Stimulated activated naive CD4-positive, alpha-beta T cell (primary cell): ENCODE measurements around the gene PVR.
"Not testable (repeated sequence)": the region's sequence is repeated elsewhere in the genome, so short reads cannot be mapped to it uniquely, and the experiment has no call there.

Experiments used
- DNase-seq, 6 experiments: peaks; one replicate each; lab custom pipeline; 2025; lab: John Stamatoyannopoulos, UW

PVR gene

DNA sequence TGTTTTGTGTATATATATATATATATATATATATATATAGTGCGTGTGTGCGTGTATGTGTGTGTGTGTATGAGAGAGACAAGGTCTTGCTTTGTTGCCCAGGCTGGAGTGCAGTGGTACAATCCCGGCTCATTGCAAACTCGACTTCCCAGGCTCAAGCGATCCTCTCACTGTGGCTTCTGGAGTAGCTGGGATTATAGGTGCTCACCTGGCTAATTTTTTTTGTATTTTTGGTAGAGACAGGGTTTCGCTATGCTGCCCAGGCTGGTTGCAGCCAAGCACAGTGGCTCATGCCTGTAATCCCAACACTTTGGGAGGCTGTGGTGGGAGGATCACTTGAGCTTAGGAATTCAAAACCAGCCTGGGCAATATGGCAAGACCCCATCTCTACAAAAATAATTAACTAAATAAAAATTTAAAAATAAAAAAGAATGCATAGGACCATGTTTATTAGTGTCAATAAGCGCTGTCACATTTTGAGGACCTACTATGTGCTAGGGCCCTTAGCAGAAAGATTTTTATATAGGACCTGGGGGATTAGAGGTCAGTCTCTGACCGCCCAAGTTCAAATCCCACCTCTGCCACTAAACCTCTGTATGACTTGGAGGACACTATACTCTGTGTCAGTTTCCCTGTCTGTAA, 1.8 kb downstream of the PVR start:
- DNase-seq = no peak

DNA sequence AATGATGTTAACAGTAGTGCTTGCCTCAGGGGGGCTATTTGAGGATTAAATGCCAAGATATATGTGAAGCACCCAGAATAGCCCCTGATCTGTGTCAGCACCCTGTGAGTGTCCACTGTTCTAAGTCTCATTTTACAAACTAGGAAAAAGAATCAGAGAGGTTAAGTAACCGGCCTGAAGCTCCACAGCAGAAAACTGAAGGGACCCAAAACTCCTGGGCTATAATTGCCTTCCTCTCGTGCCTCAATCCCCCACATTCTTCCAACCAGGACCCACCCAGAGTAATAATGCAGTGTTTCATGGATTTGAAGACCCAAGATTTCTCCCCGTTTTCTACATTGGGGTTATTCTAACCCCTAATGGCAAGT, 2.3 kb downstream of the PVR start:
- DNase-seq = no peak

DNA sequence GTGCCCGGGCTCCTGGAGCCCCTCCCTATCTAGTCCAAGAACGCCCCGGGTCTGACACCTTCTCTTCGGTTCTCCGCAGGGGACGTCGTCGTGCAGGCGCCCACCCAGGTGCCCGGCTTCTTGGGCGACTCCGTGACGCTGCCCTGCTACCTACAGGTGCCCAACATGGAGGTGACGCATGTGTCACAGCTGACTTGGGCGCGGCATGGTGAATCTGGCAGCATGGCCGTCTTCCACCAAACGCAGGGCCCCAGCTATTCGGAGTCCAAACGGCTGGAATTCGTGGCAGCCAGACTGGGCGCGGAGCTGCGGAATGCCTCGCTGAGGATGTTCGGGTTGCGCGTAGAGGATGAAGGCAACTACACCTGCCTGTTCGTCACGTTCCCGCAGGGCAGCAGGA, 3.4 kb downstream of the PVR start:
- DNase-seq = no peak

DNA sequence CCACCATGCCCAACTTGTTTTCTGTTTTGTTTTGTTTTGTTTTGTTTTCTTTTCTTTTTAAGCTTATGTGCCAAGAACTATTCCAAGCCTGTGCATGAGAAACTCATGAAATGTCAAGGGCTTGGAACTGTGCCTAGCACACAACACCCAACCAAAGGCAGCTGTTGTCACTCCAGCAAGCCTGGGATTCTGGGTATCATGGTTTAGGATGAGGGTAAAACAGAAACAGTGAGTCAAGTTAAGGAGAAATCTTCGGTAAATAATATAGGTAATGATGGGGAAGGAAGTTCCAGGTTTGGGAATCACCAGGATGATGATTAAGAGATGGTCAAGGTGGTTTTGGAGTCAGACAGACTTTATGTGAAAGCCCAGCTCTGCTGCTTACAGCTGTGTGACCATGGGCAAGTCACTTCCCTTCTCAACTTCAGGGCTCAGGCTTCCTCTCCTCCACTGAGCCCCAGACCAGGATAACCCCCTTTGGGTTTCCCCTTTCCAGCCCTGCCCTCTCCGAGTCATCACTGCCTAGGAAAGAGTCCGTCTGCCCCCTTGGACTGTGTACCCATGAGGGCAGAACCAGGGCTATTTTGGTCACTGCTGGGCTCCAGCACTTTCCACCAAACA, 5.0 kb downstream of the PVR start:
- no peak for DNase-seq

DNA sequence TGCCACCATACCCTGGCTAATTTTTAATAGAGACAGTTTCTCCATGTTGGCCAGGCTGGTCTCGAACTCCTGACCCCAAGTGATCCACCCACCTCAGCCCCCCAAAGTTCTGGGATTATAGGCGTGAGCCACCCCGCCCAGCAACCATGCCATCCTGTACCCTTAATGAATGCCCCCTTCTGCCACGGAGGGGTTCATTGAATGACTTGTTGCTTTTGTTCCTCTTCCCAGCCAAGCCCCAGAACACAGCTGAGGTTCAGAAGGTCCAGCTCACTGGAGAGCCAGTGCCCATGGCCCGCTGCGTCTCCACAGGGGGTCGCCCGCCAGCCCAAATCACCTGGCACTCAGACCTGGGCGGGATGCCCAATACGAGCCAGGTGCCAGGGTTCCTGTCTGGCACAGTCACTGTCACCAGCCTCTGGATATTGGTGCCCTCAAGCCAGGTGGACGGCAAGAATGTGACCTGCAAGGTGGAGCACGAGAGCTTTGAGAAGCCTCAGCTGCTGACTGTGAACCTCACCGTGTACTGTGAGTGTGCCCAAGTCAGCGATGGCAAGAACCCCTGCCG, 6.0 kb downstream of the PVR start:
- no peak for DNase-seq

DNA sequence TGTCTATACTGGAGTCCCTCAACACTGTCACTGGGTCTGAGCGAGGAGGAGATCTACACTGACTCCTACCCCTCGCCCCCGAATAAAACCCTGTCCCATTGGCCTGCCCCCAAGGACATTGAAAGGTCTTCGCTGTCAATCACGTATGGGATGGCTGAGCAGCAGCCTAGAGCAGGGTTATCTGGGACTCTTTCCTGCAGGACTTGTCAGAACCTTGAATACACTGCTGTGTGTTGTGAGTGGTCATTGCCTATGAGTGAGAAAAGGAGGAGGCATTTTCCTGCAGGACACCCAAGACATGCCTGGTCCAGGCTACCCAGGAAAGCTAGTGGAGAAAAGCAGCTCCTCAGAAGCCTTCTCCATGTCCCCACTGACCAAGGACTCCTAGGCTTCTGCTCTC, 9.6 kb downstream of the PVR start:
- no peak for DNase-seq

DNA sequence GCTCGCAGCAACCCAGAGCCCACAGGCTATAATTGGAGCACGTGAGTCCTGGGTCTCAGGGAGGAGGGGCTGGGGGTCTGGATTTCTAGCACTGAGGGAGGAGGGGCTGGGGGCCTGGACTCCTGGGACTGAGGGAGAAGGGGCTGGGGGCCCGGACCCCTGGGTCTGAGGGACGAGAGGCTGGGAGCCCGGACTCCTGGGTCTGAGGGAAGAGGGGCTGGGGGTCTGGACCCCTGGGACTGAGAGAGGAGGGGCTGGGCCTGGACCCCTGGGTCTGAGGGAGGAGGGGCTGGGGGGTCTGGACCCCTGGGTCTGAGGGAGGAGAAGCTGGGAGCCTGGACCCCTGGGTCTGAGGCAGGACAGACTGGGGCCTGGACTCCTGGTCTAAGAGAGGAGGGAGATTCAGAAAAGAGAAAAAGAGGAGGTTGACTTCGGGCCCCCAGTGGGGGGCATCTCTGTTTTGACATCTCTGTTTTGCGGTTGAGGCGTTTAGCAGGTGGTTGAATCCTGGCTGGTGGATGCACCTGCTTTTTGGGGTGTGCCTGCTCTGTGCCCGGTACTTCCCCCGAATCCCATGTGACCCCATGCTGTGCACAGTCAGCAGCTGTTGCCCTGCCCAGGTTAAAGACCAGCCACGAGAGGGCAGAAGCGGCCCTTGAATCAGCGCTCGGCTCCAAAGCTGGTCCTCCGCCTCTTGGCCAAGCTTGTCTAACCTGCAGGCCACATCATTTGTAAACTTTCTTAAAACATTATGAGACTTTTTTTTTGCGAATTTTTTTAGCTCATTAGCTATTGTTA, 10.5 kb downstream of the PVR start:
- peak; percentile 39 to 63 (median 46) for DNase-seq

DNA sequence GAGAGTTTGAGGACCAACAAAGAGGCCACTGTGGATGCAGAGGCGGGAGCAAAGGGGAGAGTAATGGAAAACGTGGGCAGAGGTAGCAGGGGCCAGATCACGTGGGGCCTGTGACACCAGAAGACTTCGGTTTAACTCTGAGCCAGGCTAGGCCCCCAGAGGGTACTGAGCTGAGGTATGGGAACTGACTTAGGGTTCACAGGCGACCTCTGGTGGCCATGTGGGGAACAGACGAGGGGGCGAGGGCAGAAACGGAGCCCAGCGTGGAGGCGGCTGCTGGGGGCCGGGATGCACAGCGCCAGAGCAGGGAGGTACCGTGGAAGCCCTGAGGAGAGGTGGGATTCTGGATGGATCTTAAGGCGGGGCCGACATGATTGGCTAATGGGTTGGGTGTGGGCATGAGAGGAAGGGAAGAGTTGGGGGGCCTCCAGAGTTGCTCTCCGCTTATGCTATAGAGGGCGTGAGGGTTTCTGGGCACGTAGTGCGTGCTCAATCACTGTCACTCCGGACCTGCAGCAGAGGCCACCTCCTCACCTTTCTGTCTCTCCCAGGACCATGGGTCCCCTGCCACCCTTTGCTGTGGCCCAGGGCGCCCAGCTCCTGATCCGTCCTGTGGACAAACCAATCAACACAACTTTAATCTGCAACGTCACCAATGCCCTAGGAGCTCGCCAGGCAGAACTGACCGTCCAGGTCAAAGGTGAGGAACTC, 13.7 kb downstream of the PVR start:
- peak; percentile 14 to 62 (median 52) for DNase-seq

DNA sequence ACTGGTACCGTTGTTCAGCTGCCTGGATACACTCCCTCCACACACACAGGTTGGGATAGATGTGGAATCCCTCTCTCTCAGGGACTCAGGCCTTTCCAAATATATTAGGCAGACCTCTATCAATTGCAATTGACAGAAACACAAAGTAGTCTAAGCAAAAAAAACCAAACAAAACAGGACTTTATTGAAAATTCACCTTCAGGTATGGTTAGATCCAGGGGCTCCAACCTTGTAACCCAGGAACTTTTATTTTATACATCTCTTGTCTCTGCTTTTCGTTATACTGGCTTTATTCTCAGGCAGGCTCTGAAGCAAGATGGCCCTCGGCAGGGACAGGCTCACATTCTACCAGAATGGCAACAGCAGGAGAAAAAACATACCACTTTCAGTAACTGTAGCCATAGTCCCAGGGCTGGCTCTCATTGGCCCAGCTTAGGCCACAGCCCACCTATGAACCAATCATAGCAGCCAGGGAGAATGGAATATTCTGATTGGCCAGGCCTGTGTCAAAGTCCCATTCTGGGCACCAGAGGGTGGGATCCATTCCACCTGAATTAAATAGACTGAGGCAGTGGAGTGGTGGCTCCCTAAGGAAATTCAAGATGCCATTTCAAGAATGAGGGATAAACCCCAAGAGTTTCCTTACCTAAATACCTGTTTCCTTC, 14.5 kb downstream of the PVR start:
- DNase-seq = no peak

DNA sequence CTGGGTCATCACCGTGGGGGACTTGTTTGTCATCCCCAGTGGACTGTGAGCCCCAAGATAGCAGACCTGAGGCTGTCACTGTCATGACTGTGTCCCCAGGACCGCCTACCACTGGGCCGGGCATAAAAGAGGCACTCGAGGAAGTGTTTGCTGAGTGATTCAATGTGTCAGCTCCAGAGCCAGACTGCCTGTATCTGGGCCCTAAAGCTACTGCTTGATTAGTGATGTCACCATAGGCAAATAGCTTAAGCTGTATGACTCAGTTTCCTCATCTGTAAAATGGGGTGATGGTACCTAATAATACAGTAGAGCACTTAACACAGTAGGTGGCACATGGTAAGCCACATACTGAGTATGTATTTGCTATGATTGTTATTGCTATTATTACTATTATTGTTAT, 16.4 kb downstream of the PVR start:
- no peak for DNase-seq

DNA sequence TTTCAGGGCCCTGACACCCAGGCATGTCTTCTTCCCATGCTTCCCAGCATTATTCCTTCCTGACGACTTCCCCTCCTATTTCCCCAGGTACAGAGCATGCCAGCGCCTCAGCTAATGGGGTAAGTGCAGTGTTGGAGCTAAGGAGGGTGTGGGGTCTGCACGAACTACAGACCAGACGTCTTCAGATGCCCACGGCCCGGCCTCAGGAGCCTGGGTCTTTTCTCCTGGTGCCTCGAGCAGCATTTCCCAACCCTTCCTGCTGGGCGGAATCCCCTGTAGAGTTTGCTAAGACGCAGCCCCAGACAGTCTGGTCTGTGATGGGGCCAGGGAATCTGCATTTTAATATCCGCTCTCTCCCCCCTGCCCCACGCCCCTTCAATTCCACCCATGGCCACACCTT, 17.5 kb downstream of the PVR start:
- no peak for DNase-seq

DNA sequence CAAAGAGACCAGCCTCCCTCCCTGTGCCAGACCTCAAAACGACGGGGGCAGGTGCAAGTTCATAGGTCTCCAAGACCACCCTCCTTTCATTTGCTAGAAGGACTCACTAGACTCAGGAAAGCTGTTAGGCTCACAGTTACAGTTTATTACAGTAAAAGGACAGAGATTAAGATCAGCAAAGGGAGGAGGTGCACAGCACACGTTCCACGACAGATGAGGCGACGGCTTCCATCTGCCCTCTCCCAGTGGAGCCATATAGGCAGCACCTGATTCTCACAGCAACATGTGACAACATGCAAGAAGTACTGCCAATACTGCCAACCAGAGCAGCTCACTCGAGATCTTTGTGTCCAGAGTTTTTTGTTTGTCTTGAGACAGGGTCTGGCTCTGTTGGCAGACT, 18.2 kb downstream of the PVR start:
- DNase-seq = no peak

DNA sequence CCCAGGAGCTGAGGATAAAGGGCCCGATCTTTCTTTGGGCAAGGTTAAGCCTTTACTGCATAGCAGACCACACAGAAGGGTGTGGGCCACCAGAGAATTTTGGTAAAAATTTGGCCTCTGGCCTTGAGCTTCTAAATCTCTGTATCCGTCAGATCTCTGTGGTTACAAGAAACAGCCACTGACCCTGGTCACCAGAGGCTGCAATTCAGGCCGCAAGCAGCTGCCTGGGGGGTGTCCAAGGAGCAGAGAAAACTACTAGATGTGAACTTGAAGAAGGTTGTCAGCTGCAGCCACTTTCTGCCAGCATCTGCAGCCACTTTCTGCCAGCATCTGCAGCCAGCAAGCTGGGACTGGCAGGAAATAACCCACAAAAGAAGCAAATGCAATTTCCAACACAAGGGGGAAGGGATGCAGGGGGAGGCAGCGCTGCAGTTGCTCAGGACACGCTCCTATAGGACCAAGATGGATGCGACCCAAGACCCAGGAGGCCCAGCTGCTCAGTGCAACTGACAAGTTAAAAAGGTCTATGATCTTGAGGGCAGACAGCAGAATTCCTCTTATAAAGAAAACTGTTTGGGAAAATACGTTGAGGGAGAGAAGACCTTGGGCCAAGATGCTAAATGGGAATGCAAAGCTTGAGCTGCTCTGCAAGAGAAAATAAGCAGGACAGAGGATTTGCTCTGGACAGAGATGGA, 19.1 kb downstream of the PVR start:
- no peak for DNase-seq

DNA sequence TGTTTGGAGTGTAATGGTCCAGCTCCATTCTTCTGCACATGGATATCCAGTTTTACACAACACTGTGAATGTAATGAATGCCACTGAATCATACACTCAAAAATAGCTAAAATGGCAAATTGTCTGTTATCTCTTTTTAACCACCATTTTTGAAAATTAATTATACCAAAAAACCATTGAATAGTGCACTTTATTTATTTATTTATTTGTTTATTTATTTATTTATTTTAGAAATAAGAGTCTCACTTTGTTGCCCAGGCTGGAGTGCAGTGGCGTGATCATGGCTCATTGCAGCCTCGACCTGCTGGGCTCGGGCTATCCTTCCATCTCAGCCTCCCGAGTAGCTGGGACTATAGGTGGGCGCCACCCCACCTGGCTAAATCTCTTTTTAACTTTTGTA, 20.3 kb downstream of the PVR start:
- no peak for DNase-seq

DNA sequence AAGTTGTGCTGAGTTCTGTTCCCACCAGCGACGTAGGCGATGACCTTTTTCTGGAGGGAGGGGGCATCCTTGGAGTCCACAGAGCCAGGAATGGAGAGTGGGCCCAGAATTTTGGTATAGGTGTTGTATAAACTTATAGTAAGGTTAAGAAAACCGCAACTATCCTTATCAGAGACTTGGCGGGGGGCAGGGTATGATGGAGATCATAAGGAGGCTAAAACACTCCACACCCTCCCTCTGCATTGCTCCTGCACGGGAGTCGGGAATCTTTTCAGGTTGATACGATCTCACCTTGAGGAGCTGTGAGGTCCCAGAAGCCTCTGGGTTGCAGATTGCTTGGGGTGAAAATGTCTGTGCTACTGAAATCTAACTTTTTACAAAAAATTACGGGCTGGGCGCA, 21.3 kb downstream of the PVR start:
- no peak for DNase-seq

DNA sequence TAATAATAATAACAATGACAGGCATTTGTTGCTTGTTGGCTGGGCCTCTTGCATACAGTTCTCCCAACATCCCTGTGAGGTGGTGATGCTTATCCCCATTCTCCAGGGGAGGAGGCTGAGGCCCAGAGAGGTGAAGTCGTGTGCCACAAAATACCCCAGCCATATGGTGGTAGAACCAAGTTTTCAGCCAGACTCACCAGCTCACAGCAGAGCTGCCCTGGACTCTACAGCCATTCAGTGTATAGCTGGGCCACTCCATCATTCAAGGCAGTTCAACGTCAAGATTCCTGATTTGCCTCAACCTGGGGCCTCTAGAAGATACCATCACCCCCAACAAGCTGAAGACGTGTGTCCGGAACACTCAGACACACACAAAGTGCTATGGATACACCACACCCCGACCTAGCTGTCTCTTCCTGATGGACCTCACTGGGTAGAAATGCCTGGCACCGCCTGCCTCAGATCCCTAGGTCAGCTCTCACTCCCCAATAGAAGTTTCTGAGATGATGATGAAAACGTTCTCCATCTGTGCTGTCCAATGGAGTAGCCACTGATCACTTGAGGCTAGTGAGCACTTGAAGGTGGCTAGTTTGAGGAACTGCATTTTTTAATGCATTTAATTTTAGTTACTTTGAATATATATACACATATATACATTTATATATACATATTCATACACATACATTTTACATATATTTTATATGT, 23.3 kb downstream of the PVR start:
- no peak for DNase-seq

DNA sequence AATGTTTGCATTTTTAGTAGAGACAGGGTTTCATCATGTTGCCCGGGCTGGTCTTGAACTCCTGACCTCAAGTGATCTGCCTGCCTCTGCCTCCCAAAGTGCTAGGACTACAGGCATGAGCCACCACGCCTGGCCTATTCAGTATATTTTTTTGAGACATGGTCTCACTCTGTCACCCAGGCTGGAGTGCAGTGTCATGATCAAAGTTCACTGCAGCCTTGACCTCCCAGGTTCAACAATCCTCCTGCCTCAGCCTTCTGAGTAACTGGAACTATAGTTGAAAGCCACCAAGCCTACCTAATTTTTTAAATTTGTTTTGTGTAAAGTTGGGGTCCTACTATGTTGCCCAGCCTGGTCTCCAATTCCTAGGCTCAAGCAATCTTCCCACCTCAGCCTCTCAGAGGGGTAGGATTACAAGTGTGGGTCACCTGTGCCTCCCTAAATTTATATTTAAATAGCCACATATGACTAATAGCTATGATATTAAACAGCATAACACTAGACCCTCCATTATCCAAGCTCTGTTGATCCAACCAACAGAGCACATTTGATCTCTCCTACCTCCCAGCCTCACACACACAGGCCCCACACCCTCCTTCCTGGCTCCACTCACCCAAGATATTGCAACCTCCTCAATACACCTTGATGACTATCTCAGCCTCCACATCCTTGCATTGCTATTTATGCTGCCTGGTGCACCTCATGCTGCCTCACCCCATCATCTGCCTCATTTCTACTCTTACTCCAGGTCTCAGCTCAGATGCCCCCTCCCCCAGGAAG, 25.5 kb downstream of the PVR start:
- no peak for DNase-seq

DNA sequence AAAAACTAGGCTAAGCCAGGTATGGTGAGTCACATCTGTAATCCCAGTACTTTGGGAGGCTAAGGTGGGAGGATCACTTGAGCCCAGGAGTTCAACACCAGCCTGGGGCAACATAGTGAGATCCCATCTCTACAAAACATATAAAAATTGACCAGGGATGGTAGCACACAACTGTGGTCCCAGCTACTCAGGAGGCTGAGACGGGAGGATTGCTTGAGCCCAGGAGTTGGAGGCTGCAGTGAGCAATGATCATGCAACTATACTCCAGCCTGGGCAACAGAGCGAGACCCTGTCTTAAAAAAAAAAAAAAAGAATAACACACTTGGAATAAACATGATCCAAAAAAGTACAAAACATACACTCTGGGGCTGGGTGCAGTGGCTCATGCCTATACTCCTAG, 26.3 kb downstream of the PVR start:
- DNase-seq = not testable (repeated sequence)

DNA sequence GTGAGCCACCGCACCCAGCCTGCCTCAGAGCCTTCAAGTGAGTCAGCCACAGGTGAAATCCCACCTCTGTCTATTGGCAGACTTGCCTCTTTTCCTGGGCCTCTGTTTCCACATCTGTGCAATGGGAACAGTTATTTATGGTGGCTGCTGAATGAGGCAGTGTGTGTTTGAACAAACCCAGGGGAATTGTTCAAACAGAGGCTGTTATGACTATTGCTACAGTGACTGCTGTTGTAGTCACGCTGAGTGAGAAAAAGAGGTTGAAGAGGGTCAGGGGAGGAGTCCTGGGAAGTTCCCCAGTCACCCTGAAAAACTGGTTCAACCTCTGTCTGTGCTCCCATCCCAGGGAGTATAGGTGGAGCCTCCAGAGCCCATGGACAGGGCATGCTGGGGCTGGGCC, 27.7 kb downstream of the PVR start, which contains the start of gene CEACAM19:
Gene CEACAM19 (plus strand): TSS at position 83 of the 400 bp plus-strand sequence. CDS start 450 bp downstream, outside the sequence.
- no peak for DNase-seq

DNA sequence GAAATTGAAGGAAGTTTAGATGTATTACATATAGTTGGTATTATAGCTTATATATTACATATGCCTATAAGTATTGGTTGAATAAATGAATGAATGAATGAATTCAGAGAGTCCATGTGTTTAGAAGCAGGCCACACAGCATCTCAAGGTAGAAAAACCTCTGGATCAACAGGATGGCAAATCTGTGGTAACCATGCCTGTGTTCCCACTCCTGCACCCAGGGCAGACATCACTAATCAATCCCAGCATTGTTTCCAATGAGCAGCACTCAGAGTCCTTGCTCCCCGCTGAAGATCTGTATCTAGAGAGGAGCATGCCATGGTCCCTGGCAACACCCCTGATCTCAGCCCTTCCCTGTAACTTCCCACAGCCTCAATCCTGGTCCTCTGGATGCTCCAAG, 28.5 kb downstream of the PVR start:
- no peak for DNase-seq
